Activated CD8-positive, alpha-beta memory T cell treated with anti-CD3 and anti-CD28 coated beads, Interleukin-2, amount 50 U/mL, for 48 hours (primary cell): ENCODE results near the gene TBPL2.
"Not testable (repeated sequence)": the region's sequence is repeated elsewhere in the genome, so short reads cannot be mapped to it uniquely, and the experiment has no call there.

Experiments
- DNase-seq: peaks from one replicate; pipeline ENCODE4 v3.0.0-alpha.2; 2020

TBPL2 gene

DNA sequence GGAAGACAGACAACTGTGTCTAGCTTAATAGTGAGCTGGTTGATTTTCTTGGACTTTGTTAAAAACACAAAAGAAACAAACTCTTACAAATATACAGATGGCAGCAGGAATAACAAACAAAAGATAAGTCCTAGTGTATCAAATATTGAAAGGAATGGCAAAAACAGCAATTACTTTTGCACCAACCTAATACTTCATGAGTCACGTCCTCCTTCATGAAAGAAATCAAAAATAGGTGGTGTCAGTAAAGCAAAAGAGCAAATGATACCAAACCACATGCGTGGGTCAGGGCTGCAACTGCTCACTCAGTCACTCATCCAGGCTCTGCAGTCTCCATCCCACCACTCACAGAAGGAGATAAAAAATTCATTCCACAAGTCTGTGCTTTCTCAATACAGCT lies 40.6 kb downstream of the TBPL2 start:
- no peak for DNase-seq

DNA sequence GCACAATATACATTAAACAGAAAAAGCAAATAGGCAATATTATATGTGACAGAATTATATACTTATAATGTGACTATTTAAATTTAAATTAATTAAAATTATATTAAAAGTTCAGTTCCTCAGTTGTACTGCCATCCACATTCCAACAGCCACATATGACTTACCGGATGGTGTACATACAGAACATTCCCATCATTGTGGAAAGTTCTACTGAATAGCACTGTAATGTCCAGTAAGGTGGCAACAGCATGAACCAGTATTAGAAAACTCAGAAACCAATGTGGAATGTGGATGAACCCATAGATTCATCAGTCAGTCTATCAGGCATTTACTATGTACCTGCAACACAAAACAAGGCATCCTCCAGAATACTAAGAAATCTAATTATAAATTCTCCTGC lies 41.2 kb downstream of the TBPL2 start:
- DNase-seq: no peak

DNA sequence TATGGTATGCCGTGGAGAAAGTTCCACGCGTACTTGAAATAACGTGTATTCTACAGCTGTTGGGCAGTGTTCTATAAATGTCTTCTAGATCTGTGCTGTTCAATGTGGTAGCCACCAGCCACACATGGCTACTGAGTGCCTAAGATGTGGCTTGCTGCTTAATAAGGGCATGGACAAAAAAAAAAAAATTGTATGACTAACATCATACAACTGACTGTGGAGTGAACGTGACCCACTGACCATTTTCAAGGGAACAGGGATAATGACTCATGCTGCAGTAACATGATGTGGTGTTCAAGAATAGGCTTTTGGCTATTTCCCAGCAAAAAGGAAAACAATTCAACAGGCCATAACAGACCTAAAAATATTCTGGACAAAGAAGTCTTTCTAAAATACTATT lies 41.7 kb downstream of the TBPL2 start:
- DNase-seq: no peak

DNA sequence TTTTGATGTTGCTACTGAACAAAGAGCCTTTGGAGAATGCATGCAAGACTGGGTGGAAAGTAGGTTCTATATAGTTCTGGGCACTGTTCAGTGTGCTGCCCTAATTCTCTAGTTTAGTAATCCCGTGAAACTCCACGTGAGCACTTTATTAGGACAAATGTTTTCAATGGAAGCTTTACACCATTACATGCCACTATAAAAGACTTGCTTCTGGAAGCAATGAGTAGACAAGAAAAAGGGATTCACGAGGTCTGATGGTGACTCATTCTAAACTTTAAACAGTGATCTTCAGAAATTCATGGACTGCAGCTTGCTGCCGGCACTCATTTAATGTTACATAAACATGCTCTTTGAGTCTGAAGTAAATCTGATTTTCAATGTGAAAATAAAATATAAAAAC lies 51.1 kb downstream of the TBPL2 start:
- no peak for DNase-seq

DNA sequence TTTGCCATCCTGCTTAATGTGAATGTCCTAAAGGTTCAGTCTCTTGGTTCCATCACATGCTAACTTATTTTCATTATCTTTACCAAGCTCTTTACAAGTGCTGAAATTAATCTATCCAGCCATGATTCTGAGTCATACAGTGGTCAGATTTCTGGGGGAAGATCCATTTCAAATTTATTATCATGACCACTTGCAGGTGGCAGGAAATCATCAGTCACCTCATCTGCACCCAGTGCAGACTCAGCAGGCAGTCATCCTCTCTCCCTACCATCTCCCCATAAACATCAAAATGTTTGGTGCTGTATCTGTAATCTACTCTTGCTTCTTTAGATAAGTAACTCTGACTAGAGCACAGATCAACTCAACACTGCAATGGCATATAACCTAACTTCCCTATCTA lies 52.3 kb downstream of the TBPL2 start:
- DNase-seq: no peak

DNA sequence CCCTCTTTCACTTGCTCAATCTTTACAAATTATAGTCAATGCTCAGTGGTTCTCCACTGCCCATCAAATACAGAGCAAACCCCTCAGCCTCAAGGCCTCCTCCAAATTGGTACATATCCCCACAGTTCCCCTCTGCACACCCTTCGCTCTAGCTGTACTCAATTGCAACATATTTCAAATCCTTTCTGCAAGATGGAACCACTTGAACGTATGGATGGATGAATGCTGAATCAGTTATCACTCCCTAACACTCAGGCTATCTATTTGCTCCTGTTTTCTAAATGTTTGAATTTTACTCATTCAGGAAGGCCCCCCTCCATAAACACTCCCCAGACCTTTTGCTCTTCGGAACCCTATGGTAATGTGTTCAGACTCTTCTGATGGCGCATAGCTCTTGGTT lies 53.3 kb downstream of the TBPL2 start:
- DNase-seq: no peak

DNA sequence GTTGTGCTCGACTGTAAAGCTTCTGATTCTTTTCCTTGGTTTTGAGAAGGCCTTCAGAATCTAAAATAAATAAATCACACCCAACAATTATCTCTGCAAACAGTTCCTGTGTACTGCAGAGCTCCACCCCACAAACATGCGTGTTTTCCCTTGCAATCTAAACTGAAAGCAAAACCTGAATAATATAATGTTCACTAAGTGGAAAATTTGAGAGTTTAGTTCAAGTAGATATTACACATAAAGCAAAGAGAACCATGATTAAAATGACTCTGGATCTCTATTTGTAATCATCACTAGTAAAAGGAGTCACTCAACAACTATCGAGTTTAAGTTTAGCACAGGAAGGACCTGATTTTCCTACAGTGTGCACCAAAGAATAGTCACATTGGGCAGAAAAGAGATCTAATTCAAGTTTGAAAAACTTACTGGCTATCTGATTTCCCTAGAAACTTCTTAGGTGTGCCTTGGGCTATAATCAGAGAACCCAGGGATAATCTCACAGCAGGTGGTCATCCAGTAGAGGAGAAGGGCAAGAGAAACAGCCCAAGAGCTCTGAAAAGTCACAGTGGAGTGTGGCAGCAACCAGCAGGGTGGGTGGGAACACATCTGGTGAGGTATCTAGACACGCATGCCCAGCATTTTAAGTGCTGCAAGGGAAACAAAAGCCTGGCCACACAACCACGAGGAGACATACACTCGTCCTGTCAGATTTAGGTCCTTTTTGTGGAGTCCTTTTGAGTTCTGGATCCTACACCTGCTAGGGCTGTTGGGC lies 54.2 kb downstream of the TBPL2 start:
- no peak for DNase-seq

DNA sequence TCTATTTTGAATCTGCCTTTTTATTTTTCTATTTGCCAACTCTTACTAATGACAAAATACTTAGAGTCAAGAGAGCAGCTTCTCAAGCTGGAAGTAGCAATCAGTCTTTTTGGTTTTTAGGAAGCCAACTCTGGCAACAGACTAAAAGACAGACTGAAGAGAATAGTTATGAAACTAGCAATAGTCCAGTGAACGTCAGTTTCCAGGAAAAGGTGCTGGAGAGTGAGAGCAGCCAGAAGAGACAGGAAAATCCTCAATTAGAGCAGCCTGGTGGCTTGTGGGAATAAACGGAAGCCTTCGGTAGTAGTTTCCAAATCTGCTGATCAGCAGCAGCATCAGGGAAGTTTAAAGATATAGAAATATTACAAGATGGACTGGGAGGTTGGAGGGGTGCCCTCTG lies 55.9 kb downstream of the TBPL2 start:
- no peak for DNase-seq

DNA sequence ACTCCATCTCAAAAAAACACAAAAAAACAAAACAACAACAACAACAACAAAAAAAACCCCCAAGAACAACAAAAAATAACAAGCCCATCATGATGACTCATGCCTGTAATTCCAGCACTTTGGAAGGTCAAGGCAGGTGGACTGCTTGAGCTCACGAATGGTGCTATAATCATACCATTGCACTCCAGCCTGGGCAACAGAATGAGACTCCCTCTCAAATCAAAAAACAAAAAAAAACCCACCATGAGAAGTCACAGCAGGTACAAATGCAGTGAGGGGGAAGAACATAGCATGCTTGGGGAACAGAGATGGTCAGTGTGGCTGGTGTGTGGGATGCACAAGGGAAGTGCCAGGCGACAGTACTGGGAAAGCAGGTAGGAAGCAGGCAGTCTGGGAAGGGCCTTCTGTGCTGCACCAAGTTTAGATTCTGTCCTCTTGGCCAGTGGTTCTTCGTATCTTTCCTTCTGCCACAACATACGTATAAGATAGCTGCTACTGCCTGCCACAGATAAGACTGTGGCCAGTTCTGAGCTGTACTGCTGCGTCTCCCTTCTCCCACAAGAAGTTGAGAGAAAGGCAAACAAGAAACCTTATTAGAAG lies 56.8 kb downstream of the TBPL2 start:
- no peak for DNase-seq

DNA sequence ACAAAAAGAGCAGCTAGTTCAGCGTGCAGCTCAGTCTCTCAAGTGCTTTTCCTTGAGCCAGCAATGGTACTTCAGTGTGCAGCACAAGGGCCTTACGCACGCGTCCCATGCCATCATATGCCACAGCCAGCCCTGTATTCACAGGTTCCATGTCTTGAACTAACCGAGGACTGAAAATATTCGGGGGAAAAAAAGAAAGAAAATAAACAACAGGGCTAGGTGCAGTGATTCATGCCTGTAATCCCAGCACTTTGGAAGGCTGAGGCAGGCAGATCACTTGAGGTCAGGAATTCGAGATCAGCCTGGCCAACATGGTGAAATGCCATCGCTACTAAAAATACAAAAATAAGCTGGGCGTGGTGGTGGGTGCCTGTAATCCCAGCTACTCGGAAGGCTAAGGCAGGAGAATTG lies 57.4 kb downstream of the TBPL2 start:
- not testable (repeated sequence) for DNase-seq

DNA sequence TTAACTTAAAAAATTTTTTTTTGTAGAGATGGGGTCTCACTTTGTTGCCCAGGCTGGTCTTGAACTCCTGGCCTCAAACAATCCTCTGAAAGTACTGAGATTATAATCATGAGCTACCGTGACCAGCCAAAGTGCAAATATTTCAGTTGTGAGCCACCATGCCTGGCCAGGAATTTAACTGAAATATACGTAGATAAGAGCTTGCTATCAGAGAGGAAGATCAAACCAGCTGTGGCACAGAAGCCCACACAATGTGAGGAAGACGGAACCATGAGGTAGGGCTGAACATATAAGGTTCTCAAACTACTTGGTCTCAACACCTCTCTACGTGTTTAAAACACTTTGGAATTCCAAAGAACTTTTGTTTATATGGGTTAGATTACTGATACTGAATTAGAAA lies 57.9 kb downstream of the TBPL2 start:
- no peak for DNase-seq

DNA sequence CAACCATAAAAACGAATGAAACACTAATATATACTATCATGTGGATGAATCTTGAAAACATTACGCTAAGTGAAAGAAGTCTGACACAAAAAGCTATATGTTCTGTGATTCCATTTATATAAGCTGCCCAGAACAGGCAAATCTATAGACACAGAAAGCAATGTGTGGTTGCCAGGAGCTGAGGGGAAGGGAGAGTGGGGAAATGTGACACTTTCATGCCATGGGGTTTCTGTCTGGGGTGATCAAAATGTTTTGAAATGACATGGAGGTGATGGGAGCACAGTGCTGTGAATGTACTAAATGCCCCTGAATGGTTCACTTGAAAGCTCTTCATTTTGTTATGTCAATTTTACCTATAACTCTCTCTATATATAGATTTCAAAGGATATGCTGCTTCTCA lies 58.9 kb downstream of the TBPL2 start:
- DNase-seq: no peak

DNA sequence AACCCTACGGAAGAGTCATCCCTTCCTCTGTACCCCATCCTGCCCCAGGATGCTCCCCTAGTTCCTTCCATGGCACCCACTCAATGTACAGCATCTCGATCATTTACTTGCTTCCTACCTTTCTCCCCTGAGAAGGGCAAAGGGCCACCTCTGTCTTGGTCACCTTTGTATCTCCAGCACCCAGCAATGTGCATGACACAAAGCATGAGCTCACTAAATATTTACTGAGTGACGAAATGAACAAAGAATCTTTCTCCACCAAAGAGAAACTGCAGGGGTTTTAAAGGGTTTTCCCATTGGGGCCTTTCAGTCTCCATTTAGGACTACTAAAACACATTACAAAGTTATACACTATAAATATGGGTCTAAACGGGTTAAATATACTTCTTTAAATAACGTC lies 59.4 kb downstream of the TBPL2 start:
- no peak for DNase-seq

DNA sequence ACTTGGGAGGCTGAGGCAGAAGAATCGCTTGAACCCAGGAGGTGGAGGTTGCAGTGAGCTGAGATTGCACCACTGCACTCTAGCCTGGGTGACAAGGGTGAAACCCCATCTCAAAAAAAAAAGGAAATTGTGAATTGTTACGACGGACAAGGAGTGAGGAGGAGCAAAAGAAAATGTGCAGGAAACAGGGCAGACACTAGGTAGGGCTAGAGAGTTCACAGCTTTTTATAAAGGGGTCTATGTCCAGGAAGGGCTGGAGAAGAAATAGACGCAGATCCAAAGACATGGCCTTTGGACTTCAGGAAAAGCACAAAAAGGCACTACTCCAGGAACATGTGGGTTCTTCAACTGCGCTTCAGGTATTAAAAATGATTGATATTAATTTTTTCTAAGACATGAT lies 63.2 kb downstream of the TBPL2 start:
- no peak for DNase-seq

DNA sequence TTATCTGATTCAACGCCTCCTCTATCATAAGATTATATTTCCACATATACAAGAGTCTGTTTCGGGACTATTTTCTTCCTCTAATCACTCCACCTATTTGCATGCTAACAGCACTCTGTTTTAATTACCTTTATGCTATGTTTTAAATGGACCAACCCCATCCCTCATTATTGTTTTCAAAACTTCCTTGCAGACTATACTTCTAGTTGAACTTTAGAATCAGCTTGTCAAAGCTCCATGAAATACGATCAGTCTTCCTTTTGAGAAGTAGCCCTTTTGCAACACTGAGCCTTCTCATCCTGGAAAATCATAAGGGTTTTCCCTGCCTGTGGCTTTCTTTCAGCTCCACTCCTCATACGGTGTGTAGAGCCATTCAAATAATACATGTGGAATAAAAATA lies 65.6 kb downstream of the TBPL2 start:
- DNase-seq: no peak

DNA sequence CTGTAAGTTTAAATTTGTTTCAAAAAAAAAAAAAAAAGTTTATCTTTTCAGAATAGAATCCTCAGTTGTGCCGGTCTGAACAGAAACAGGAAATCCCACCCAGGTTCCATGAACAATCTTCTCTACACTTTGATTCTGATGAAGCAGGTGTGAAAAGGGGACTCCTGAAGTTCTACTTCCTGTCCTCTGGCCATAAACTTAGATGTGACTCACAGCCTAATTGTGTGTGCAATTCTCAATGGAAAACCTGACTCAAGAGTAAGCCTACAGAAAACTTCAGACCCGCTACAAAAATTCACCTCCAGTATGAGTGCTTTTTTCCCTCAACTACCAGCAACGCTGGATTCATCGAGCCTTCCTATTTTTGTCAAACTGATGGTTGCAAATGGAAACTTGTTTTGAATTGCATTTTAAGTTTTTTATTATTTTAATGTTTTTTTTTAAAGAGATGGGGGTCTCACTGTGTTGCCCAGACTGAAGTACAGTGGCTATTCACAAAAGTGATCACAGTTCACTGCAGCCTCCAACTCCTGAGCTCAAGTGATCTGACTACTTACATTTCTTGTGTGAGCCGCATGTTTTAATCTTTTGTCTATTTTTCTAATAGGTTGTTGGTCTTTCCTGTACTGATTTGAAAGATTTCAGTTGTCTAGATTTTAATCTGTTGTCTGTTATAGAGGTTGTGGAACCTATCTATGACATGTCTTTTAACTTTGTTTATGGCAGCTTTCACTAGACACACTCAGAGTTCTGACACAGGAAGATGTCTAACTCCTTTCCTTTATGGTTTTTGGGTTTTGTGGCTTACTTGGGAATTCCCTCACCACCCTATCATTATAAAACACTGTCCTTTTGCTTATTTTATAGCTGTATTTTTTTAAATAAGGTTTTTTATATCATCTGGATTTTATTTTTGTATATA lies 66.4 kb downstream of the TBPL2 start:
- DNase-seq: no peak

DNA sequence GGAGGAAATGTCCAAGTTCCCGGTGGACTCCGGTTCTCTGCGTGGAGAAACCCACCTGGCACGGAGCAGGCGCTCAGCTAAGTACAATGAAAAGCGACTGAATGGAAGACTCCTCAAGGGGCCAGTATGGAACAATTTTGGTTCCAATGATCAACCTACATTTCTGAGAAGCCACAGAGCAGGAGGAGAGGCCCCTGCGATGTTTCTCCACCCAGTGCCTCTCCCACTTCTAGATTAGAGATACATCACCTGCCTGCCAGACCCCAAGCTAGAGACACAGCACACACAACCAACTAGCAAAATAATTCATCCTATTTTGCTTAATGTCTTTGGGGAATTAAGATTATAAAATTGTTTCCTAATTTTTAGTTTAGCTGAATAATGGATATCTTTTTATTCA lies 67.6 kb downstream of the TBPL2 start:
- no peak for DNase-seq

DNA sequence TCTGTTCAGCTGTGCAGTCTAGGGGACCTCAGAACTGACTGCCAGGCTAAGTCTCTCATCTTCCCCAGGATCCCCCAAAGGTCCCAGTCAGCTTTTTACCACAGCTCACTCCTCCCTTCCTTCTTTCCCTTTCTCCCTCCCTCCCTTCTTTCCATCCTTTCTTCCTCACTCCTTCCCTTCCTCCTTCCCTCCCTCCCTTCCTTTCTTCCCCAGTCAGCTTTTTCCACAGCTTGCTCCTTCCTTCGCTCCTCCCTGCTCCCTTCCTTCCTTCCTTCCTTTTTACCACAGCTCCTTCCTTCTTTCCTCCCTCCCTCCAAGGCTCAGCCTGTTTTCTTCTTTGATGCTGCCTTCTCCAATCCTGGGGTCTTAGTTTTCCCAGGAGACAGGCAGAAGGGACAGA lies 68.0 kb downstream of the TBPL2 start:
- no peak for DNase-seq

DNA sequence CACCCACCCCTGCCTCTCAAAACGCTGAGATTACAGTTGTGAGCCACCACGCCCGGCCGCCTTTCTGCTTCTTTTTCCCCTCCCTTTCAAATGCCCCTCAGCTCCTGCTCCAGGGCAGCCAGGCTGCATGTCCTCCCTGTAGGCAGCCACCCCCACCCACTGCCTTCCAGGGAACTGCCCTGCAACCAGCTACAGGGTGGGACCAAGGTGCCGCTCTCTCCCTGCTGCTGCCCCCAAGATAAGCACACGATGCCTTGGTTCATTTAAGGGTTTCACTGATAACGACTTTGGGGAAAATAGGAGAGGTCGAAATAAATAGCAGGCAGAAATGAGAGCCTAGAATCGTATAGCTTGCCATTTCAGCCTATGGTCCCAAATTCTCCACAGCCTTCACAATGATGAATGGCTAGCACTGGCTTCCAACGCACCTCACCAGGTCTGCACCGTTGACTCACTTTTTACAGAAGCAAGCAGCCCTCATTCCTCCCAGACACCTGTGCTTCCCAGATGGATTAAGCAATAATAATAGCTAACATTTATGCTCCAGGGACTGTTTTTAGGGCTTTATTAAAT lies 69.4 kb downstream of the TBPL2 start:
- no peak for DNase-seq

DNA sequence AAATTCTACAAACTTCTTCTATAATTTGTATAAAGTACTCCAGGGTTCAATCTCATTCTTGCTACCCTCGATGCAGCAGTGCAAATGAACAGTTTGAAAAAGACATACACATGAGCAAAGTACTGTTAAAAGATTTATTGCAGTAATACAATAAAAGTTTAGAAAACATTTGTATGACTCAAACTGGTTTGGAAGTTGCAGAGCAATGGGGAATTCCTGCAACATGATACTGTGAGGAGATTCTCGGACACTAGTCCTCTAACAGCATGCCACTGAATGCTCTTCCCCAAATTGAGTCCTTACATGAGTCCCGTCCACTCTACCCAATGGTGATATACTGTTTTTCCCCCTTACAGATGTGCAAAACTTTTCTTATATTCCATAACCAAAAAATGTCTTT lies 74.1 kb downstream of the TBPL2 start:
- no peak for DNase-seq
